ENCODE data around the gene LRRC4C. TPM values are rescaled to one million over a fixed set of nuclear protein-coding genes. Genes with fewer than 3 reads are reported as not detected.
"Not testable (repeated sequence)": the region's sequence is repeated elsewhere in the genome, so short reads cannot be mapped to it uniquely, and the experiment has no call there.

LRRC4C gene
- total RNA-seq, 4 donors from 2014 or later = 0.40 to 1.7 TPM; not detected in 2

DNA sequence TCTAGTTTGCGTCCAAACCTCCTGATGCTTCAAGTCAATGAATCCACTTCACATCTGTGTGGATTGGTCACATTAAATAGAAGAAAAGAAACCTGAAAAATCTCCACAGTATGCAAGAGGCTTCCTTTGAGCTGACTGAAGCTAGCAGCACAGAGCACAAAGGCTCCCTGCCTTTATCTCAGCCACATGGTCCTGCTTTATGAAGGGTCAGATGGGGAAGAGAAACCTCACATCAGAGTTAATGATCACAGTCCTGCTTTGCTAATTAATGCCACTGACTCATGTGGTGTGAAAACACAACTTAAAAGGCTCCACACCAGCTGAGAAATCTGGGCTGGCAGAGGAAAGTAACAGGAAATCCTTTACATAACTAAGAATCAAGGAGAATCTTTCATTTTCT, 1291.0 kb downstream of the LRRC4C start:
- TF ChIP-seq POLR2A (IDR thresholded peaks at IDR 0.05) = no peak
- TF ChIP-seq, protein P1, sequence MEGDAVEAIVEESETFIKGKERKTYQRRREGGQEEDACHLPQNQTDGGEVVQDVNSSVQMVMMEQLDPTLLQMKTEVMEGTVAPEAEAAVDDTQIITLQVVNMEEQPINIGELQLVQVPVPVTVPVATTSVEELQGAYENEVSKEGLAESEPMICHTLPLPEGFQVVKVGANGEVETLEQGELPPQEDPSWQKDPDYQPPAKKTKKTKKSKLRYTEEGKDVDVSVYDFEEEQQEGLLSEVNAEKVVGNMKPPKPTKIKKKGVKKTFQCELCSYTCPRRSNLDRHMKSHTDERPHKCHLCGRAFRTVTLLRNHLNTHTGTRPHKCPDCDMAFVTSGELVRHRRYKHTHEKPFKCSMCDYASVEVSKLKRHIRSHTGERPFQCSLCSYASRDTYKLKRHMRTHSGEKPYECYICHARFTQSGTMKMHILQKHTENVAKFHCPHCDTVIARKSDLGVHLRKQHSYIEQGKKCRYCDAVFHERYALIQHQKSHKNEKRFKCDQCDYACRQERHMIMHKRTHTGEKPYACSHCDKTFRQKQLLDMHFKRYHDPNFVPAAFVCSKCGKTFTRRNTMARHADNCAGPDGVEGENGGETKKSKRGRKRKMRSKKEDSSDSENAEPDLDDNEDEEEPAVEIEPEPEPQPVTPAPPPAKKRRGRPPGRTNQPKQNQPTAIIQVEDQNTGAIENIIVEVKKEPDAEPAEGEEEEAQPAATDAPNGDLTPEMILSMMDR (IDR thresholded peaks at IDR 0.05) = no peak
- no peaks in the 10 kb centered on the region for H3K9me3 ChIP-seq
- no peaks in the 10 kb centered on the region for H3K4me1 ChIP-seq
- H3K27ac ChIP-seq = no peak overlapping the region
- H3K4me3 ChIP-seq = no peak overlapping the region
- no peak for DNase-seq
- H3K36me3 ChIP-seq = no peaks in the 10 kb centered on the region
- no peaks in the 10 kb centered on the region for H3K27me3 ChIP-seq

- not testable (repeated sequence) for DNase-seq
Measured at GRCh38 chr11:40167805-40168204, 1291.6 kb downstream of the LRRC4C start.

GRCh38 chr11:40166892-40167291, 1292.6 kb downstream of the LRRC4C start:
- Histone ChIP-seq H3K36me3 (no peaks in the 10 kb centered on the region), H3K27ac (no peak overlapping the region), H3K27me3 (no peaks in the 10 kb centered on the region), H3K4me3 (no peak overlapping the region), H3K9me3 (no peaks in the 10 kb centered on the region), H3K4me1 (no peaks in the 10 kb centered on the region)
- TF ChIP-seq POLR2A (IDR thresholded peaks at IDR 0.05) = no peak
- TF ChIP-seq, protein P1 (IDR thresholded peaks at IDR 0.05) = no peak
- no peak for DNase-seq

More at GRCh38 chr11:40167805-40168204, 1291.6 kb downstream of the LRRC4C start:
- H3K36me3 ChIP-seq, H3K9me3 ChIP-seq, H3K4me1 ChIP-seq, H3K4me3 ChIP-seq, H3K27ac ChIP-seq, H3K27me3 ChIP-seq: not testable (repeated sequence)

- Histone ChIP-seq H3K4me1 (no peaks in the 10 kb centered on the region), H3K27ac (no peak overlapping the region), H3K9me3 (no peaks in the 10 kb centered on the region), H3K27me3 (no peaks in the 10 kb centered on the region), H3K4me3 (no peak overlapping the region), H3K36me3 (no peaks in the 10 kb centered on the region)
- no peak for TF ChIP-seq POLR2A (IDR thresholded peaks at IDR 0.05)
- TF ChIP-seq, protein P1 (IDR thresholded peaks at IDR 0.05) = no peak
- no peak for DNase-seq
Measured at GRCh38 chr11:40162901-40163883, 1296.3 kb downstream of the LRRC4C start.

GRCh38 chr11:40161854-40162410, 1297.5 kb downstream of the LRRC4C start:
- no peaks in the 10 kb centered on the region for H3K27me3 ChIP-seq
- TF ChIP-seq, protein P1 (IDR thresholded peaks at IDR 0.05) = no peak
- TF ChIP-seq POLR2A (IDR thresholded peaks at IDR 0.05) = no peak
- H3K4me3 ChIP-seq = no peak overlapping the region
- no peaks in the 10 kb centered on the region for H3K9me3 ChIP-seq
- DNase-seq = no peak
- H3K27ac ChIP-seq = no peak overlapping the region
- no peaks in the 10 kb centered on the region for H3K36me3 ChIP-seq
- no peaks in the 10 kb centered on the region for H3K4me1 ChIP-seq

DNA sequence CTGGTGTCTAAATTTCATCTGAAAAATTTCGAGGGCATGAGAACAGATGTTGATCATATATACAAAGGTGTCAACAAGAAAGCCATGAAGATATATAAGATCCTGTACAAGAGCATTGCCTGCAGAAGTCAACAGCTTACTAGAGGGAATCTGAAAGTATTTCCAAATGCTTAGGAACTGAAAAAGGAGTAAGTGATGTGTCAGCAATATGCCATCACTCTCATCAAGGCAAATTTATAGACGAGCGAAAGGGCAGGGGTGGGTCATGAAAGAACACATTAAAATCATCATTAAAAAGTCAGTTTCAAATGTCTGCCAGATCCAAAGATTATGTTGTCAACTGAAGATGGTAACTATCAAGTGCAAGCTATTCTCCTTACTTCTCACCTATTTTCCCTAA, 1299.0 kb downstream of the LRRC4C start:
- Histone ChIP-seq H3K27me3 (no peaks in the 10 kb centered on the region), H3K9me3 (peaks cover 0 to 4% (median 0%) of the 10 kb centered on the region in 4 donors), H3K4me1 (no peaks in the 10 kb centered on the region), H3K27ac (no peak overlapping the region), H3K36me3 (no peaks in the 10 kb centered on the region), H3K4me3 (no peak overlapping the region)
- no peak for TF ChIP-seq POLR2A (IDR thresholded peaks at IDR 0.05)
- TF ChIP-seq, protein P1 (IDR thresholded peaks at IDR 0.05) = no peak
- DNase-seq = no peak

Data from Peyer's patch (tissue), 4 donors.